KOPT-K1 (cell line): ENCODE results near the gene INS.

Source experiments
- H3K27ac ChIP-seq: fragments of 200-600 bp; sonication (generic); 2 replicates; pipeline ENCODE4 v1.5.1; 2016; ENCODE audit warnings: antibody characterized with exemption, mild to moderate bottlenecking, low read depth, low read length; ENCODE audit not compliant: poor library complexity, severe bottlenecking
- H3K36me3 ChIP-seq: fragments of 200-600 bp; sonication (generic); 2 replicates; pipeline ENCODE4 v1.5.1; 2017; ENCODE audit warnings: antibody characterized with exemption, mild to moderate bottlenecking, low read length, moderate library complexity; ENCODE audit not compliant: insufficient read depth
- H3K9me3 ChIP-seq: fragments of 200-600 bp; sonication (generic); 2 replicates; pipeline ENCODE4 v1.5.1; 2017; ENCODE audit warnings: antibody characterized with exemption, low read length, mild to moderate bottlenecking; ENCODE audit not compliant: insufficient read depth, poor library complexity, severe bottlenecking

INS gene

DNA sequence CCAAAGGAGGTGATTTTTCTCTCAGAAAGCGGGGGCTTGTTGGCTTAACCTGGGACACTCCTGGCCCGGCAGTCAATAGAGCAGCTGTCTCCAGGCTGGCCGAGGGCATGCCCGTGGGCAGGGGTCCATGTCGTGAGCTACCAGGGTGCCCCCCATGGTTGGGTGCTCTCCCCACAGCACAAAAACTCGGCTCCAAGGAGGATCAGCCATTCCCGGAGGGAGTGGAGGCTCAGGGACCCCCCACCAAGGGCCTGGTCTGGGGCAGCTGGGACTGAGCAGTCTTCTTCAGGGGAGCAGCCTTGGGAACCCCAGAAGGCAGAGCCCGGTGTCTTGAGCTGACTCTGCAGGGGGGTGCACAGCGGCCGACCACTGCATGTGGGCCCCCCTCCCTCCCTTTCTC, 31.4 kb upstream of the INS start:
- no peaks in the 10 kb centered on the region for H3K9me3 ChIP-seq
- H3K27ac ChIP-seq: no peak overlapping the region
- no peaks in the 10 kb centered on the region for H3K36me3 ChIP-seq

DNA sequence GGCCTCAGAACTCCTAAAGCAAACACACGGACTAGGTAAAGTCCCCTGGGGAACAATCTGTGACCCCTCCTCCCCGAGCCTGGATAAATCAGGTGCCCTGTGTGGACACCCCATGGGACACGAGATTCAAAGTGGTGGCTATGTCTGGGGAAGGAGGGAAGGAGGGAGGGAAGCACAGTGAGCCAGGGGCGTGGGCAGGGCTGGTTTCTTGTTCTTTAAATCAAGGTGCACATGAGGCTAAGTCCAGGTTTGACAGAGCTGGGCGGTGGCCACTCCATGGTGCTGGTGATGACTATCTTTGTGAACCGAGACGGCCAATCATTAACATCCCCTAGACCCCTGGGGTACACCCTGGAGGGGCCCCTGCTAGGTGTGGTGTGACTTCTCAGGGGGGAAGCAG, 30.9 kb upstream of the INS start:
- Histone ChIP-seq H3K27ac (no peak overlapping the region), H3K36me3 (no peaks in the 10 kb centered on the region), H3K9me3 (no peaks in the 10 kb centered on the region)

DNA sequence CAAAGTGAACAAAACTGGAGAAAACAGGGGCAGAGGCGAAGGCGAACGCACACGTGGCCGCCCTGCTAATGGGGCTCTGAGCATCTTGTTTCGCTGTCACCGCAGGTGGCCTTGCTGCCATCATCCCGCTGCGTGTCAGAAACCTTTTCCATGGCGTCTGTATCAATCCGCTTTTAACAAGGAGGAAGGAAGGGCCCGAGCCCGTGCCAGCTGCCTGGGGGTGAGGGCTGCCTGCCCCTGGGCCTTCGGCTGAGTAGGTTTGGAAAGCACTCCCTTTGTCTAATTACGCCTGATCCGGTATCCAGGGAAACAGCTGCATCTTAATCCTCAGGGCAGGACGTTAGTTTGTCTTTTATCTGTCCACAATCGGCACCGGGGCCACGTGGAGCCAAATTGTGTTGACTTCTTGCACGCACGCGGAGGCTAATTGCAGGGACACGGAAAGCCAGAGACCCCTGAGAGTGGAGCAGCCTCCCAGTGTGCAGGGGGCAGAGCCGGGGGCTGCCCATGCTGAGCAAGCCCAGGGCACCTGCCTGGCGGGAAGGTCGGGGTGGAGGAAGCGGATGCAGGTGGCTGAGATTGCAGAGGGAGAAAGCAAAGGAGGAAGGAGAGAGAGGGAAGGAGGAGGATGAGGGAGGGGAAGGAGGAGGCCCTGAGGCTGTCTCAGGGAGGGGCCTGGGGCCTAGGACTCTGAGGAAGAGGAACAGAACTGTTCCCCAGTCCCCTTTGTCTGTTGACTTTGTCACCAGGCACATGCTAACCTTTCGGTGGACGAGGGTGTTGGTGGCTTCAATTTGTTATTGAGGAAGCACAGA, 29.9 kb upstream of the INS start:
- Histone ChIP-seq H3K9me3 (no peaks in the 10 kb centered on the region), H3K36me3 (no peaks in the 10 kb centered on the region), H3K27ac (no peak overlapping the region)

DNA sequence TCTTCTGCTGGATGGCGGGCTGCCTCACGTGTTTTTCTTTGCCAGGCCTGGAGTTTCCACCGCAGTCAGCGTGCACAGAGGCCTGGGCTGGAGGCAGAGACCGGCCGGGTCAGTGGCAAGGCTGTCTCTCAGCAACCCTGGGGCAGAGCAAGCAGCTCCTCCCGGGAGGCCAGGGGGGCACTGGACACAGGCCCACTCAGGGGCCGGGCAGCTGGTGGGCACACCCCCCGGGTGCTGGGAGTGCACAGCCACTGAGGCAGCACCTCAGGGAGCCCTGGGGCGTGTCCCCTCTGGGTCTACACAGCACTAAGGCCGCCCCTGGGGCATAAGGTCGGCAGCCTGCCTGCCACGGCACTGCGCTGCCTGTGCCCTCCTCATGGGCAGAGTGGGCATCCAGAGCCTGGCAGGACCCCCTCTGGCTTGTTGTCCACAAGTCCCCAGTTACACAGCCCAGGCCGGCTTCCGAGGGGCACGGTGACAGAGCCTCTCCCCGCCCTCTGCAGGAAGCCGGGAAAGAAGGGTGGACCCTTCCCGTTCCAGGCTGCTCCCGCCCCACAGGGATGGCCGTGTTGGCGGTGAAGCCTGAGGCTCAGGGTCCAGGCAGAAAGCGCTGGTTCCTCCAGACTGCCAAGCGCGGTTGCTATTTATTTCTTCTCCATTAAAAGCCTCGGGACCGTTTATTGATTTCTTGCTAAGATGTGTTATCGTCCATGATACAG, 29.1 kb upstream of the INS start:
- H3K36me3 ChIP-seq: no peaks in the 10 kb centered on the region
- no peak overlapping the region for H3K27ac ChIP-seq
- no peaks in the 10 kb centered on the region for H3K9me3 ChIP-seq

DNA sequence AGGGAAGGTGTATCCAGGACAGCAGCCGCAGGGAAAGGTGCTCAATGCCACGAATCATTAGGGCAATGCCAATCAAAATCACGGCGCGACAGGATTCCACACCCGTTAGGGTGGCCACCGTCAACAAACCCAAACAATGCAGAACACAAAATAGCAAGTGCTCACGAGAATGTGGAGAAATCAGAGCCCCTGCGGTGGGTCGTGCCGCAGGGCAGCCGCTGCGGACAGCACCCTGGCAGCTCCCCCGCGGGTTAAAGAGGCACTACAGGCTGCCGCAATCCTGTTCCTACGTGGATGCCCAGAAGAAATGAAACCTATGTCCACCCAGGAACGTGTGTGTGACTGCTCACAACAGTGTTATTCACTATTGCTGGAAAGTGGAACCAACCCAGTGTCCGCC, 27.7 kb upstream of the INS start:
- no peak overlapping the region for H3K27ac ChIP-seq
- H3K9me3 ChIP-seq: no peaks in the 10 kb centered on the region
- H3K36me3 ChIP-seq: no peaks in the 10 kb centered on the region

DNA sequence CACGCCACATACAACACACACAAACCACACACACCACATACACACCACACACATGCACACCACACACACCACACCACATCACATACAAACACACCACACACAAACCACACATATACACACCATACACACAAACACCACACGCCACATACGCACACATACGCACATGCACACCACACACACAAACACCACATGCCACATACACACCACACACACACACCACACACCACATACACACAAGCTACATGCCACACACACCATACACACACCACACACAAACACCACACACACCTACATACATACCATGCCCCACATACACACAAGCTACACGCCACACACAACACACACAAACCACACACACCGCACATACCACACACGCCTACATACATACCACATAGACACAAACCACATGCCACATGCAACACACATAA, 26.3 kb upstream of the INS start:
- Histone ChIP-seq H3K9me3 (no peaks in the 10 kb centered on the region), H3K36me3 (no peaks in the 10 kb centered on the region)

DNA sequence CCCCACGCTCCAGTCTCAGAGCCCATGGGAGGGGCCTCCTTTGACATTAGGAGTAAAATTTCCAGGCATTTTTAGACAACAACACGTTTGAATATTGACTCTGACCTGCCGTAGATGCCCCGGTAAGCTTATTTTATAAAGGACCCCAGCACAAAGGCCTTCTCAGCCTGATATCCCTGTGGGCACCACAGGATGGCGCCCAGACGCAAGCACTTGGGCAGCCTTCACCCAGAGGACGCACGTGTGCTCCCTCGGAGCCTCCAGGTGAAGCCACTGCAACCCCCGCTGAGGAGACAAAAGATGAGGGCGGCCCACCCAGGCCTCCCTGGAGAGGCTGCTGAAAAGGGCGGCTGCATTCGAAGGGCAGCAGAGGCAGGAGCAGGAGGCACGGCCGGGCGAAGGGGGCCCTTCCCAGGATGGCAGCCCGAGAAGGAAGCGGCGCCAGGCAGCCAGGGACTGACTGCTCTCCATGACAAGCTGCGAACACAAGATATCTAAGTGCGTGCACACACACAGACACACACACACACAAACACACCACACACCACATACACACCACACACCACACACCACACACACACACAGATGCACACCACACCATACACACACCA, 25.8 kb upstream of the INS start:
- no peaks in the 10 kb centered on the region for H3K36me3 ChIP-seq
- no peak overlapping the region for H3K27ac ChIP-seq
- no peaks in the 10 kb centered on the region for H3K9me3 ChIP-seq

More for the DNA sequence above, 26.3 kb upstream of the INS start:
- H3K27ac ChIP-seq: no peak overlapping the region

DNA sequence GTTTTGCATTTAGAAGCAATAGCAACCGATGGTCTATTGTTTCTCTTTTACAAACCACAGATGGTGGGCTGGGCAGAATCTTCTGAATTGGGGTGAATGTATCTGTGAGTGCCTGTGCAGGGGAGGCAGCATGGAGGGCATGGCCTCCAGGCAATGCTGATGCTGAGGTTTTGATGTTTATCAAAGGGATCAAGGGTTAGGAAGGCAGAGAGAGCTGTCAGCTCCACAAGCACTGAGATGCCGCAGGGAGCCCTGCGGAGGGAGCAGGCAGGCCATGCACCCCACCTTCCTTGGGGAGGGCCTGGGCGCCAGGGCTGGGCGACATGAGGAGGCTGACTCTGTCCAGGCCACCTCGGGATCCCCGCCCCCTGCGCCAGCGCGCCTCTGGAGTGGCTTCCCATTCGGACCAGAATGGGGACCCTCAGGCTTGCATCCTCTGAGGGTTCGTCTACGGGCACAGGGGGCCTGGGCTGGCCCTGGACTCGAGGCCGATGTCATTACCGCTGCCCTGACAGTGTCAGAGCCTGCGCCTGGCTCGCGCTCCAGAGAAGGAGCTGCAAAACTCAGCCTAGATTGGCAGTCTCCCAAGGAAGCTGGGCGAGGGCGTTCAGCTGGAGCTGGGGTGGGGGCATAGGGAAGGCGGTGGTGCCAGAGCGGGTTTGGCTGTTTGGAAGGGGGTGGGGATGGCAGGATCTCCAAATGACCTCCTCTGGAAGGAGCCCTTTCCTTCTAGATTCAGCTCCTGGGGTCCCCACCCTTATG, 24.5 kb upstream of the INS start:
- Histone ChIP-seq H3K36me3 (no peaks in the 10 kb centered on the region), H3K9me3 (no peaks in the 10 kb centered on the region), H3K27ac (no peak overlapping the region)

DNA sequence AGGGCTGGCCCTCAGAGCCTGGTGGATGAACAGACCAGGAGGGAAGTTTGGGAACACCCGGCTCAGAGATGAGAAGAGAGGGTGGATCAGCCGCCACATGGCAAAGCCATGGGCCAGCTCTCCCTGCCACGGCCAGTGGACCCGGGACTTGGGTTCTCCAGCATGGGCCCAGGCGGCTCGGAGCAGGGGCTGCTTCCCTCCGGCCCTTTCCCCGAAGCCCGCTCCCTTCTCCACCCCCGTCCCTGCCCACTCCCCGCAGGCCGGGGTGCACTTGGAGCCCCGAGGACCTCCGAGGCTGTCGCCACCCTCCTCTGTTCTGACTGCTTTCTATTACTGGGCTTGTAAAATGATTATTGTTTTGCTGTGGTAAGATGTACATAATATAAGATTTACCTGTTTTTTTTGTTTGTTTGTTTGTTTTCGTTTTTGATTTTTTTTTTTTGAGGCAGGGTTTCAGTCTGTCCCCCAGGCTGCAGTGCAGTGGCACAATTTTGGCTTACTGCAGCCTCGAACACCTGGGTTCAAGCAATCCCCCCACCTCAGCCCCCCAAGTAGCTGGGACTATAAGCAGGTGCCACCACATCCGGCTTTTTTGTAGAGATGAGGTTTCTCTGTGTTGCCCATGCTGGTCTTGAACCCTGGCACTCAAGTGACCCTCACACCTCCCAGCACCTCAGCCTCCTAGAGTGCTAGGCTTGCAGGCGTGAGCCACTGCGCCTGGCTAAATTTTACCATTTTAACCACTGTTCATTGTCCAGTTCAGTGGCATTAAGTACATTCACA, 21.9 kb upstream of the INS start:
- Histone ChIP-seq H3K9me3 (no peaks in the 10 kb centered on the region), H3K27ac (no peak overlapping the region), H3K36me3 (no peaks in the 10 kb centered on the region)

DNA sequence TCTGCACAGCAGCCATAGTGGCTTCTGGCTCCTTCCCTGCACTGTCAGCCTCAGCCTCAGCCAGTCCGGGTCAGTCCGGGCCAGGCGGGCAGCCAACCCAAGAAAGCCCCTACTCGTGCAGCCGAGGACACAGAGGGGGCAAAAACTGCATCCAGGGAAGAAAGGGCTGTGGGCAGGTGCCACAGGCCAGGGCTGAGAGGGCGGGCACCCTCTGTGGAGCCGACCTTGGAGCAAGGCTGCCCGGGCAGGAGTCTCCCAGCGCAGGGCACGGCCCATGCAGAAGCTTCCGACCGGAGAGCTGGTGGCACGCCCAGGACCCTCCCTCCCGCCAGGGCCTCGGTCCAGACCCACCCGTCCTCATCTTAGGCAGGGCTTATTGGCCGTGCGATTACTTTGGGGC, 21.1 kb upstream of the INS start:
- H3K9me3 ChIP-seq: no peaks in the 10 kb centered on the region
- no peak overlapping the region for H3K27ac ChIP-seq
- H3K36me3 ChIP-seq: no peaks in the 10 kb centered on the region

DNA sequence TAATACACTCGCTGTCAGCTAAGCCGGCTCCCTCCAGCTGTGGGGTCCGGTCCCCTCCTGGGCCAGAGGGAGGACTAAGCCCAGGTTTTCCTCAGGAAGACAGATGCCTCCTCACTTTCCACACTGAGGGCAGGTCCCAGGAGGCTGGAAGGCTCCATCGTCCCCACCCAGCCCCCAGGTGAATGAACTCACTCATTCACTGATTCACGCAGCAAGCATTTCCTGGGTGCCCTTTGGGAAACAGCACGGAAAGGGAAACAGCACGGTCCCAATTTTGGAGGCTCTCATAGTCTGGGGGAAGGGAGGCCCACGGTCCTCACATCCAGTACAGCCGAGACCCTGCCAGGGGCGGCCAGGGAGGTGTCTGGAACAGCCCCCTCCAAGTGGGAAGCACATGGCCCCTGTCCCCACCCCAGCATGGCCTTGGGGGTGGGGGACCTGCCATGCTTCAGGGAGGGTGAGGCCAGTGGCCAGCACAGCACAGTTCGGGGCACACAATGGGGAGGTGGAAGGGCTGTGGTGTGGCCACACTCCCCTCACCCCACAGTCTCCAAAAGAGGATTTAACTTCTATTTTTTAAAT, 19.9 kb upstream of the INS start:
- Histone ChIP-seq H3K9me3 (no peaks in the 10 kb centered on the region), H3K27ac (no peak overlapping the region), H3K36me3 (no peaks in the 10 kb centered on the region)

DNA sequence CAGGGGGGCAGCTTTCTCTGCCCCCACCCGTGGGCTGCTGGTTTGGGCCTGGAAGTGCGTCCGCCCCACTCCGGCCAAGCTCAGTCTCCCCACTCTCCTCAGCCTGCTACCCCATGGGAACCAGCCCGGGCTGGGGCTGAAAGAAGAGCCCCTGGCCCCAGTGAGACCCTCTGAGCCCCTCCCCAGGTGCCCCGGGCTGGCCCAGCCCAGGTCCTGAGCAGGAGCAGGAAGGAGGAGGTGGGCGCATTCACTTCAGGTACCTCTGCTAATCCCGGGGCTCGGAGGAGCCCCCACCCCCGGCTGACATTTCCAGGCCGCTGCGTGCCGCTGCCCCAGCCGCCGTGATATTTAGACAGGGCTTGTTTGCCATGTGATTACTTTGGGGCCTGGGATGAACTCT, 19.3 kb upstream of the INS start:
- no peaks in the 10 kb centered on the region for H3K36me3 ChIP-seq
- no peaks in the 10 kb centered on the region for H3K9me3 ChIP-seq
- H3K27ac ChIP-seq: no peak overlapping the region

DNA sequence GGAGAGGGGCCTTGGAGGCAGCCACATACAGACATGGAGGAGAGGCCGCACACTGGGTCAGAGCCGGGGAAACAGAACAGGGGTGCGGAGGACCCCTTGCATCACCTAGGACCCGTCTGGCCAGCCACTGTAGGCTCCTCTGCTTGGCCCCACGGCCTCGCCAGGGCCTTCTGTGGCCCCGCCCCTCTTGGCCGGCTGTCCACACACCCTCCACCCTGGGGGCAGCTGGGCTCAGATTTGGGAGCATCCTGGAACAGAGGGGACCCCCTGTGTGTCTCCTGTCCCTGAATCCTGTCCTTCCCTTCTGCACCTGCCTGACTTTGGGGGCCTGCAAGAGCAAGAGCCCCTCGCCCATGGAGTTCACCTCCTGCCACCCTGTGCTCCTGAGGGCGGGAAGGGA, 18.5 kb upstream of the INS start:
- Histone ChIP-seq H3K9me3 (no peaks in the 10 kb centered on the region), H3K36me3 (no peaks in the 10 kb centered on the region), H3K27ac (no peak overlapping the region)

DNA sequence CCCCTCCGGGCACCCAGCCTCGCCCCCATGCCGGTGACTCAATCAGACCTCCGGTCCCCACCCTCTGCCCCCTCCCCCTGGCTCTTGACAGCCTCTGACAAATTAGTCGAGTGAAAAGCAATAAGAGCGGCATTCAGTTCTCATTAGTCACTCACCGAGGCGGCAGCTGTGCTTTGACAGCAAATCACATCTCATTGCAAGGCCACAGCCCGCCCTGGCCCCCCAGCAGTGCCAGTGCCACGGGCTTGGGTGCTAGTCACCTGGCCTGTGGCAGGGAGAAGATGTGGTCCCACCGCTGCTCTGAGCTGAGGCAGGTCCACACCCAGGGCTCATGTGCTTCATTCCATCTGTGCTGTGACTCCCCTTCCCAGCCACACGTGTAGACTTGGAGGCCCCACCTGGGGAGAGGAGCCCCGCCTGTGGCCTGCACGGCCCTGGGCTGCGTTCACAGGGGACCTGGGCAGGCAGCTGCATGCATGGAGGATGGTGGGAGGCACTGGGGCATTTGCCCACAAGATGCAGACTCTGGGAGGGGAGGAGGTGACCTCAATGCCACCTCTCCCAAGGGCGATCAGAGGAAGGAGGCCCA, 18.0 kb upstream of the INS start:
- no peaks in the 10 kb centered on the region for H3K9me3 ChIP-seq
- H3K36me3 ChIP-seq: no peaks in the 10 kb centered on the region
- no peak overlapping the region for H3K27ac ChIP-seq
